HFF-Myc (cell line): Measurements from ENCODE around the gene NIPAL3.

ENCODE experiments used
- DNase-seq: peaks from one replicate; pipeline ENCODE4 v3.0.0-alpha.2; 2011; ENCODE audit warnings: low read depth; ENCODE audit errors: extremely low read depth
- H3K4me3 ChIP-seq: replicated peaks from 2 replicates; pipeline ENCODE4 v1.5.1; 2011; ENCODE audit warnings: low read depth, mild to moderate bottlenecking, control low read depth, low read length
- TF ChIP-seq, protein P1 (sequence below): IDR thresholded peaks from 2 replicates; pipeline ENCODE4 v1.5.1; 2012; ENCODE audit warnings: mild to moderate bottlenecking, low read depth, low read length, control low read depth; ENCODE audit errors: missing control alignments

NIPAL3 gene

DNA sequence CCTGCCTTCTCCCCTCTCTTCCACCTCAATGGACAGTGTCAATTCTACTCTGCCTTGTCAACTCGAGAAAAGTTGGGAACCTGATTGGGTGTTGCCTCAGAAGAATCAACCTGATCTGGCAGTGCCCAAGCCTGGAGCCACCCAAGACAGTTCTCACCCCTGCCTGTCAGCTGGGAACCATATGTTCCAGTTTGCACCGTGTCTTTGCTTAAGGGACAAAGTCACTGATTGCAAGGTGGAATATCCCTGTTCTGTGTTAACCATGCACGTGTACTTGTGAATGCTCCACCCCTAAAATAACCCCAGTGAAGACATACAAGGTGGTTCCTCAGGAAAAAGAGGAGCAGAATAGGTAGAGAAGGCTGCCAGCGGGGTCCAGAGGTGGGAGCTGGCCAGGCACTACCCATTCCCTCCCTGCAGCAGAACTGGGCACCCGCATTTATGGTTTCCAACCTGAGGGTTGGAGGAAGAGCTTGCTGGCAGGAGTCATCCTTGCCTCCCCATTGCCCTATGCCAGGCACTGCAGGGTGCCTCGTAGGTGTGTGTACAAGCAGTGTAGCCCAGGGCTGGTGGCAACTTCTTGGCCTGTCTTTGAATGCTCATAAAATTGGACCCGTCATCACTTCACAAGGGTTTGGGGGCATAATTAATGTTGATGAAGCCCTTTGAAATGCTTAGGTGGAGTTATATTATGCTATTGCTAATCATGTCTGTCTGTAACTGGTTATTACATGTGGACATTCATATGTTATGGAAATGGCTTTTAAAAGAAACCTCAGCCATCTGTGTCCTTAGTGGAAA is 11.3 kb downstream of the NIPAL3 start:
- H3K4me3 ChIP-seq: no peak overlapping the region
- no peak for DNase-seq
- TF ChIP-seq, protein P1, sequence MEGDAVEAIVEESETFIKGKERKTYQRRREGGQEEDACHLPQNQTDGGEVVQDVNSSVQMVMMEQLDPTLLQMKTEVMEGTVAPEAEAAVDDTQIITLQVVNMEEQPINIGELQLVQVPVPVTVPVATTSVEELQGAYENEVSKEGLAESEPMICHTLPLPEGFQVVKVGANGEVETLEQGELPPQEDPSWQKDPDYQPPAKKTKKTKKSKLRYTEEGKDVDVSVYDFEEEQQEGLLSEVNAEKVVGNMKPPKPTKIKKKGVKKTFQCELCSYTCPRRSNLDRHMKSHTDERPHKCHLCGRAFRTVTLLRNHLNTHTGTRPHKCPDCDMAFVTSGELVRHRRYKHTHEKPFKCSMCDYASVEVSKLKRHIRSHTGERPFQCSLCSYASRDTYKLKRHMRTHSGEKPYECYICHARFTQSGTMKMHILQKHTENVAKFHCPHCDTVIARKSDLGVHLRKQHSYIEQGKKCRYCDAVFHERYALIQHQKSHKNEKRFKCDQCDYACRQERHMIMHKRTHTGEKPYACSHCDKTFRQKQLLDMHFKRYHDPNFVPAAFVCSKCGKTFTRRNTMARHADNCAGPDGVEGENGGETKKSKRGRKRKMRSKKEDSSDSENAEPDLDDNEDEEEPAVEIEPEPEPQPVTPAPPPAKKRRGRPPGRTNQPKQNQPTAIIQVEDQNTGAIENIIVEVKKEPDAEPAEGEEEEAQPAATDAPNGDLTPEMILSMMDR: no peak

DNA sequence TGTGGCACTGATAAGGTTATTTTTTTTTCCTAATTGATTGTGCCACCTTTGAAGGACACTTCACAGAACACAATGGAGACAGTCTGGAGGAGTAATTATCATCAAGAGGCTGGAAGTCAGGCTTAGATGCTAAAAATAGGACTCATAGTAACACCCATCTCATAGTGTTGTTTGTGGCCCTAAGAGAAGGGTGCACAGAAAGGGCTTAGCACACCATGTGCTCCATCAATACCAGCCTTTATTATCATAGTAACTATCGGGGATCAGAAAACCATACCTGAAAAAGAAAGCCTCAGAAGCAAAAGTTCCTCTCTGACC is 11.9 kb downstream of the NIPAL3 start:
- H3K4me3 ChIP-seq: no peak overlapping the region
- no peak for DNase-seq
- TF ChIP-seq, protein P1: no peak

DNA sequence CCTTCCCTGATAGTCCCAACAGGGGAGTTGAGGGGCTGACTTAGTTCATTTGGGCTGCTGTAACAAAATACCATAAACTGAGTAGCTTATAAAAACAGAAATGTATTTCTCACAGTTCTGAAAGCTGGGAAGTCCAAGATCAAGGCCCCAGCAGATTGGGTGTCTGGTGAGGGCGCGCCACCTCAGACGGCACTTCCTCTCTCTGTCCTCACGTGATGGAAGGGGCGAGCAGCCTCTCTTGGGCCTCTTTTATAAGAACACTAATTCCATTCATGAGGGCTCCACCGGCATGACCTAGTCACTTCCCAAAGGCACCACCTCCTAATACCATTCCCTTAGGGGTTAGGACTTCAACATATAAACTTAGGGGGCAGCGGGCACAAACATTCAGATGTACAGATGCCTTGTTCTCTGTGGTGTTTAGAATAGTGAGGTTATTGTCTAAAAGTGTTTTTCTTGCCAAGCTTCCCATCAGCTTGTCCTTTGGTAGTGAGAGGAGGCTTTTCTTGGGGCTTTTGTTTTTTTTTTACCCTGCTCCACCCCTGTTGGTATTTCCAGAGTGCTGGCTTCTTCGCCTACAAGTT is 20.3 kb downstream of the NIPAL3 start:
- TF ChIP-seq, protein P1: no peak
- H3K4me3 ChIP-seq: no peak overlapping the region
- no peak for DNase-seq

DNA sequence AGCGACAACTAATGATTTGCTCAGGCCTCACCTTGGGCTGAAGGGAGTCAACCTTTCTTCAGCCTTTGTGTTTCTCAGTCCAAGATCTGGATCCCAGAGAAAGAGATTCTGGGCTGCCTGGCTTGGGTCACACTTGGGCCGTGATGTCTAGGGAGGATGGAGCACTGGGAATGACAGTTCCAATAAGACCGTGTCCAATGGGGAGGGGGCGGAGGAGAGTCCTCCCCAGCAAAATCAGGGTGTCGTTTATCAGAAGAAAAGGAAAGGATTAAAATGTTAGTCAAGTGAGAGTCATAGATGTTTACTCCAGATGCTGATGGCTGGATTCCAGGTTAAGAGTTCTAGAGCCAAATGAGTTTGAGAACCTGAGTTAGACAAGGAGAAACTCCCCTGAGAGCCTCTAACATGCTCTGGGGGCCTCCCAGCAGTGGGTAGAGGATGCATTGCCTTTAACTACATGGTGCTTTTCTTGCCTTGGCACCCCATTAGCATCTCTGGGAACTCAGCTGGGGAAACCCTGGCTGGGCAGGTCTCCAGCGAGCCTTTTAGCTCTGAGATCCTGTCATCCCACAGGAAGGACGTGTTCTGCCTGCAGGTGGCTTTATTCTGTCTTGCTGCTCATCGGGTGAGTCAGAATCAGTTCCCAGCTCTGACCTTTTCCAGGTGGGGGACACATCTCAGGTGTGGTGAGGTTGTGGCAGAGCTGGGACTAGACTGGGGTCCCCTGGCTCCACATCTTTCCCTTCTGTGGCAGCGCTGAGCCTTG is 22.2 kb downstream of the NIPAL3 start:
- no peak for DNase-seq
- TF ChIP-seq, protein P1: no peak
- H3K4me3 ChIP-seq: no peak overlapping the region

DNA sequence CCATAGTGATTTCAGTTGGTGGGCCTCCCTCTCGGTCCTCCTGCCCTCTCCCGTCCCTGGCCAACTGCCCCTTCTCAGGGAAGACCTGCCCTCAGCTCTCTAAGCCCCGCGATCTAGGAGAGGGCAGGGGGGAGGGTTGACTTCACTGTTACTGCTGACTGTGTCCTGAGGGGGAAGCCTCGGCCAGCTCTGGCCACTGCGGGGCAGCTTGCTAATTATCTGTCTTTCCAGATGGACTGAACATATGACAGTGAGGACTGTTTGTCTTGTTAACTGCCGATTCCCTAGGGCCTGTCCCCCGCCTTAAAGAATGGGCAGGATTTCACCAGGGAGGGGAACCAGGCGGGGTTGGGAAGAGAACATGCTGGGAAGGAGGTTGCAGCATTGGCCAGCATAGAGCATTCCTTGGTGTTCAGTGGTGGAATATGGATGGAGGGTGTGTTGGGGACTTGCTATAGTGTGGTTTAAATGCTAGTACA is 22.9 kb downstream of the NIPAL3 start:
- no peak for DNase-seq
- no peak overlapping the region for H3K4me3 ChIP-seq
- TF ChIP-seq, protein P1: no peak

DNA sequence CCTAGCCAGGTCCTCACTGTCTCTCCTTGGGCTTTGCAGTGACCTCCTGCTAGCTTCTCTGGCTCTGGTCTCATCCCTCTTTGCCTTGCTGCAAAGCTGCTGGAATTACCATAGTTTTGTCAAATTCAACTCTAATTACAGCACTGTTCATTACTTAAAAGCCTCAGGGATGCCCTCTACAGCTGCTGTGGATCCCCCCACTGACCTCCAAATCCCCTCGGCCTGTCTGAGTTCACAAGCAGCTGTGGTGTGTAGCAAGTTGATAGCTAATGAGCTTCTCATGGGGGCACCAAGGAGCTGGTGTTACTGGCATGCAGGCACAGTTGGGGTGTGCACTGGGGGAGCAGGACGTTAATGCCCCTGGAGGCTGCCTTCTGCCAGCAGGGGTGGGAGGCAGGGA is 24.8 kb downstream of the NIPAL3 start:
- no peak overlapping the region for H3K4me3 ChIP-seq
- TF ChIP-seq, protein P1: no peak
- DNase-seq: no peak
